Fibroblast of skin of left quadriceps (primary cell): ENCODE results near the gene GTF2I.
A peak's percentile ranks its signal among the peaks of the same experiment; 100 is the strongest.
"Not testable (repeated sequence)": the region's sequence is repeated elsewhere in the genome, so short reads cannot be mapped to it uniquely, and the experiment has no call there.

Source experiments
- DNase-seq, 2 experiments: peaks; one replicate each; pipeline ENCODE4 v3.0.0-alpha.2; 2013; ENCODE audit warnings: low read depth in 2 of 2

Gene GTF2I

DNA sequence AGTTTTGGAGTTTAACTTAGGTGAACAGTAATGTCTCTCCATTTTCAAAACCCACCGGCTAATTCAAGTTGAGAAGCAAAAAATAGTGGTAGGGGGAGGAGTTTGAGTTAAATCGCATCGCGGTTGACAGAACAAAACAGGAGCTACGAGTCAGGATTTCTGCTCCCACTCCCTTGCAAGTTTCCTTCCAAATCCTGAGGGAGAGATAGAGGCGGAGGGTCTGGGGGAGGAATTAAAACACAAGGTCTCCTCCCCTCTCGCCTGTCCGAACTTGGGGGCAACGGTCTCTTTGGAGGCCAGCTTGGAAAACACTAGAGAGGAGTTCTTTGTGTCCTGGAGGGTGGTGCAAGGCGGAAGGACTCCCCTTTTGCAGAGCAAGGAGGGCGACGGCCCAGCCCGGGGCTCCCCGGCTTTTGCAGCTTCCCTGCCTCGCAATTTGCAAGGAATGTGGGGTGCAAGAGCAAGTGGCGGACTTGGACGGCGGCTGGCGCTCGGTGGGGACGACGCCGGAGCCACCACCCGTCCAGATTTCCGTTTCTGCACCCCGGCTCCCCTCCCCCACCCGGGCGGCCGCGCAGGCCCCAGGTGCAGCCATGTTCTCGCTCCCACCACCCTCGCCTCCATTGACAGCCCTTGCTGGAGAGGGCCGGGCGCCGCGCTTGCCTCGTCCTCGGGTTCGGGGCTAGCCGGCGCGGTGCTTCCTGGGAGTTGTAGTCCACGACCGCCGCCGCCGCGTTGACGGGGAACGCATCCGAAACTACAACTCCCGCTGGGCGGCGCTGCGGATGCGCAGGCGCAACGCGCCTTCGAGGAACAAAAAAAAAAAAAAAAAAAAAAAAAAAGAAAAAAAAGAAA is 454 bp upstream of the GTF2I start:
- DNase-seq, result peak; percentile 96

DNA sequence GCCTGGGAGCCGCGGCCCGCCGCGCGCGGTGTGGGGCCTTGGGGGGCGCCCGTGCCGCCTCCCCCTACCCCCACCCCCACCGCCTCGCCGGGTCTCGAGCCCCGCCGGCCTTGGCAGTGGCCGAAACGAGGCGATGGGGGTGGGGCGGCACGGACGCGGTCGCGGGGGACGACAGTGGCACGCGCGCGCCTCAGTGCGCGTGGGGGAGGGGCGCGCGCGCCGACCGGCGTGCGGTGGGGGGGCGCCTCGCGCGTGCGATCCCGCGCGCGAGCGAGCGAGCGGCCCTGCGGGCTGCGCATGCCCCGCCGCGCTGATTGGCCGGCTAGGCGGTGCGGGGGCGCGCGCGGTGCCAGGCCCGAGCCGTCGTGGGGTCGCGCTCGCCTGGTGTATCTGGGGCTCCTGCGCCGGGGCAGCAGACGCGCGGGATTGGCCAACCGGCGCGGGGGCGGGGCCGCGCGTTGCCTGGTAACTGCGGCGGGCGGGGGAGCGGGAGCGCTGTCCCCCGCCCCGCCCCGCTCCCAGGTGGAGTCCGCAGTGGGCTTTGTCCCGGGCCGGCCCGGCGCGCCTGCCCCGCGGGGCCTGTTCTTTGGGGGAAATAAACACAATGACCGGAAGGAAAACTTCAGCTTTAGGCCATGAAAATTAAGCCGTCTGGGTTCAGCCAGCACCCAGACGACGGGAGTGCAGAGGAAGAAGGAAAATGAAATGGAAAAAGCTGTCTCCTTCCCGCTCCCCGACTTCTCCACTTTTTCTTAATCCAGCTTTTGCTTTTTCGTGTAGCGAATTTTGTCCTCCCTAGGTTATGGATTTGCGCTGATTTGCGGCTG is 873 bp downstream of the GTF2I start:
- peak; percentile 85 to 86 for DNase-seq

DNA sequence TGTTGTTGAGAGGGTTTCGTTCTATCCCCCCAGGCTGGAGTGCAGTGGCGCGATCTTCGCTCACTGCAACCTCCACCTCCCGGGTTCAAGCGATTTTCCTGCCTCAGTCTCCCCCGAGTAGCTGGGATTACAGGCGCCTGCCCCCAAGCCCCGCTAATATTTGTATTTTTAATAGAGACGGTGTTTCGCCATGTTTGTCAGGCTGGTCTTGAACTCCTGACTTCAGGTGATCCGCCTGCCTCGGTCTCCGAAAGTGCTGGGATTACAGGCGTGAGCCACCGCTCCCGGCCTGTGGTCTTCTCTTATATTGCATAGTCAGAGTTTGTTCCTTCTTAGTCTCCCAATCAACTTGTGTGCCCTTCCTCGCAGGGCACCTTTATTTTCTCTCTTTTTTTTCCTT is 2.7 kb downstream of the GTF2I start:
- DNase-seq, result not testable (repeated sequence)

DNA sequence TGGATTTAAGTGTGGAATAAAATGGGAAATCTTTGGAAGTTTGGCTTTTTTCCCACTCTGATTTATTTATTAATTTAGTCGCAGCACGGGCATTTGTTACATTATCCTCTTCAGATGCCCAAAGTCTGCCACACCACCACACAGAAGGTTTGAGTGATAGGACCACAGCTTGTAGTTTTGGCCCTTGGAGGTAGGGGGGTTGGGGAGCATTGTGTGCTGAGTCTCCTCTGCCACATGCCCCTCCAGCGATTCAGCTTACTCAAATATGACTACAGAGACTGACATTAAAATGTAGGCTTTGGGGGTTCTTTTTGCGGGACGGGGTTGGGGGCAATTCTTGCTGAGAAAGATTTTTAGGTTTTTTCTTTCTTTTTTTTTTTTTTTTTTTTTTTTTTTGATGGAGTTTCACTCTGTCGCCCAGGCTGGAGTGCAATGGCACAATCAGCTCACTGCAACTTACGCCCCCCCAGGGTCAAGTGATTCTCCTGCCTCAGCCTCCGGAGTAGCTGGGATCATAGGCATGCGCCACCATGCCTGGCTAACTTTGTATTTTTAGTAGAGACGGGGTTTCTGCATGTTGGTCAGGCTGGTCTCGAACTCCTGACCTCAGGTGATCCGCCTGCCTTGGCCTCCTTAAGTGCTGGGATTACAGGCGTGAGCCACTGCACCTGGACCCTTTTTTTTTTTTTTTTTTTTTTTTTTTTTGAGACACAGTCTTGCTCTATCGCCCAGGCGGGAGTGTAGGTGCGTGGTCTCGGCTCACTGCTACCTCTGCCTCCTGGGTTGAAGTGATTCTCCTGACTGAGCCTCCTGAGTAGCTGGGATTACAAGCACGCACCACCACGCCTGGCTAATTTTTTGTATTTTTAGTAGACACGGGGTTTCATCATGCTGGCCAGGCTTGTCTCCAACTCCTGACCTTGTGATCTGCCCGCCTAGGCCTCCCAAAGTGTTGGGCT is 4.6 kb downstream of the GTF2I start:
- DNase-seq, result not testable (repeated sequence)

DNA sequence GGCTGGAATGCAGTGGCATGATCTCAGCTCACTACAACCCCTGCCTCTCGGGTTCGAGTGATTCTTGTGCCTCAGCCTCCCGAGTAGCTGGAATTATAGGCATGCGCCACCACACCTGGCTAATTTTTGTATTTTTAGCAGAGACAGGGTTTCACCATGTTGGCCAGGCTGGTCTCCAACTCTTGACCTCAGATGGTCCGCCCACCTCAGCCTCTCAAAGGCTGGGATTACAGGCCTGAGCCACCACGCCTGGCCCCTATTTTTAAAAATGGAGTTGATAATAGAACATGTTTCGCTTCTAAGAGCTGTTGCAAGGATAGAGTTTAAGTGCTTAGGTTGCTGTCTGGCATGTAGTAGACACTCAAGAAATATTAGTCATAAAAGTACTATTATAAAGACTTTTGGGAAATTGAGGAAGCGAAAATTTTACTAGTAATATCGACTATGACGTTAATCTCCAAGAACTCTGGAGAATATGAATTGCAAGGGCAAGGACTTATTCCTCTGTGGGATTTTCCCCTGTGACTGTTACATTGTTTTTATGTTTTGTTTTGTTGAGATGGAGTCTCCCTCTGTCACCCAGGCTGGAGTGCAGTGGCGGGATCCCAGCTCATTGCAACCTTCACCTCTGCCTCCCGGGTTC is 7.9 kb downstream of the GTF2I start:
- no peak for DNase-seq

DNA sequence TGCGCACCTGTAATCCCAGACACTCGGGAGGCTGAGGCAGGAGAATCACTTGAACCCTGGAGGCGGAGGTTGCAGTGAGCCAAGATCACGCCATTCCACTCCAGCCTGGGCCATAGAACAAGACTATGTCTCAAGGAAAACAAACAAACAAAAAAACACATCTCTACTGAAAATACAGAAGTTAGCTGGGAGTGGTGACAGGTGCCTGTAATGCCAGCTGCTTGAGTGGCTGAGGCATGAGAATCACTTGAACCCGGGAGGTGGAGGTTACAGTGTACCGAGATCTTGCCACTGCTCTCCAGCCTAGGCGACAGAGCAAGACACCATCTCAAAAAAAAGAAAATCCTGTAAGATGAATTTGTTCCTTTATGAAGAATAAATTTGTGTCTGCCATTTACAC is 9.5 kb downstream of the GTF2I start:
- DNase-seq, result not testable (repeated sequence)

DNA sequence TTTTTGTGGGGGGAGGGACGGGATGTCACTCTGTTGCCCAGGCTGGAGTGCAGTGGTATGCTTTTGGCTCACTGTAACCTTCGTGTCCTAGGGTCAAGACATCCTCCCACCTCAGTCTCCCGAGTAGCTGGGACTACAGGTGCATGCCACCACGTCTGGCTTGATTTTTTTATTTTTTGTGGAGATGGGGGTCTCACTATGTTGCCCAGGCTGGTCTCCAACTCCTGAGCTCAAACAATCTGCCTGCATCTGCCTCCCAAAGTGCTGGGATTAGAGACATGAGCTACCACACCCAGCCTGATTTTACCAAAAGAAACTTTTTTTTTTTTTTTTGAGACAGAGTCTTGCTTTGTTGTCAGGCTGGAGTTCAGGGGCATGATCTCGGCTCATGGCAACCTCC is 10.0 kb downstream of the GTF2I start:
- DNase-seq, result not testable (repeated sequence)

DNA sequence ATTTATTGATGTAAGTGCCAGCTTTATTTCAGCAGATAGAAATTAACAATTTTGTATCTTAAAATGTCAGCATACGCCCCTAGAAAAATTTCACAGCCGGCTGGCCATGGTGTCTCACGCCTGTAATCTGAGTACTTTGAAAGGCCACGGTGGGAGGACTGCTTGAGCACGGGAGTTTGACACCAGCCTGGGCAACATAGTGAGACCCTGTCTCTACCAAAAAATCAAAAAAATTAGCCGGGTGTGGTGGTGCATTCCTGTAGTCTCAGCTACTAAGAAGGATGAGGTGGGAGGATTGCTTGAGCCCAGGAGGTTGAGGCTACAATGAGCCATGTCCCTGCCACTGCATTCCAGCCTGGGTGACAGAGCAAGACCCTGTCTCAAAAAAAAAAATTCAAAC is 14.1 kb downstream of the GTF2I start:
- DNase-seq, result no peak

DNA sequence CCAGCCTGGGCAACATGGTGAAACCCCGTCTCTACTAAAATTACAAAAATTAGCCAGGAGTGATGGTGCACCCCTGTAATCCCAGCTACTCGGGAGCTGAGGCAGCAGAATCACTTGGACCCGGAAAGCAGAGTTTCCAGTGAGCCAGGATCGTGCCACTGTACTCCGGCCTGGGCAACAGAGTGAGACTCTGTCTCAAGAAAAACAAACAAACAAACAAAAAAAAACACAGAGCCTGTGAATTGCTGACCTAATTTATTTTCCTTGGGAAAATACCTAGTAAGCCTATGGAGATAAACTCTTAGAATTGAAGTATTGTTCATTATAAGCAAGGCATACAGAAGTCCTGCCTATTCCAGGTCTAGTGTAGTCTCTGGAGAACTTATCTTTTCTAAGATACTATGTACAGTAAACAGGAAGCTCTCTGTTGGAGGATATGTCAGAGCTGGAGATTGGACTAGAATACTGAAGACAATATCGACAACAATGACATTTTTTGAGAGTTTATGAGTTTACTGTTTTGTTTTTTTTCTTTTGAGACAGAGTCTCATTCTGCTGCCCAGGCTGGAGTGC is 14.9 kb downstream of the GTF2I start:
- no peak for DNase-seq

DNA sequence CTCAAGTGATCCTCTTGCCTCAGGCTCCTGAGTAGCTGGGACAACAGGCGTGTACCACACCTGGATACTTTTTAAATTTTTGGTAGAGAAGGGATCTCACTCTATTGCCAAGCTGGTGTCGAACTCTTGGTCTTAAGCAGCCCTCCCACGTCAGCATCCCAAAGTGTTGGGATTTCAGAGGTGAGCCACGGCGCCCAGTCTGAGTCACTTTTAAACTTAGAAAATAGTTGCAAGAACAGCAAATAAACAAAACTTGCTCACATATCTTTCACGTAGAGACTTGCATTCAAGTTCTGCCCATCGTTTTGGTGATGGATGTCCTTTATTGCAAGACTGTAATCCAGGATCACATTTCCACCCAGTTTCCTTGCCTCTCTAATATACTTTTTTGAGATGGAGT is 16.6 kb downstream of the GTF2I start:
- no peak for DNase-seq

DNA sequence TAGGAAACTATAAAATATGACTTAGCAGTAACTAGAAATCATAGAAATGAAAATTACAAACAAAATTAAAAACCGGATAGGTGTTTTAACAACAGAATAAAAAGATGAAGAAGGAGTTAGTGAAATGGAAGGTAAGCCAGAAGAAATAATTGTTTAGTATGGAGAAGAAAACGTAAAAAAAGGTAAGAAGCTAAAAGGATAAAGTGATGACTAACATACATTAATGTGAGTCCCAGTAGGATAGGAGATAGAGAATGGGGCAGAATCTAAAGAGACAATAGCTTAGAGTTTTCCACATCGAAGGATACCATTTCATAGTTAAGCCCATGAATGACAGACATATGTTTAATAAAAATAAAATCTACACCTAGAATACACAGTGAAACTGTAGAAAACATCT is 25.3 kb downstream of the GTF2I start:
- DNase-seq, result no peak

DNA sequence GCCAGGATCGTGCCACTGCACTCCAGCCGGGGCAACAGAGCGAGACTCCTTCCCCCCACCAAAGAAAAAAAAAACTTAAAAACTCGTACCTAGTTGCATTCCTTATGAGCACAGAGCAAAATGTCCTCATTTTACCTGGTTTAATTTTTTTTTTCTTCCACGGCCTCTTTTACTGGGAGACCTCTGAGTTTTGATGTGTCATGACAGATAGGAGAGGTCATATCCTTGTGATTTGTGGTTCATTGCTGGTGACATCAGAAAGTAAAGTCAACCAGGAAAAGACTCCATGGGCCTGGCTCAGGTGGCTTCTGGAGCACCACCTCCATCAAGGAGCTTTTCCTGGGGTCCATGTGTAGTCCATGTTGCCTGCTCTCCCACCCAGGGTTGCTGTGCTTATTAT is 26.3 kb downstream of the GTF2I start:
- no peak for DNase-seq

DNA sequence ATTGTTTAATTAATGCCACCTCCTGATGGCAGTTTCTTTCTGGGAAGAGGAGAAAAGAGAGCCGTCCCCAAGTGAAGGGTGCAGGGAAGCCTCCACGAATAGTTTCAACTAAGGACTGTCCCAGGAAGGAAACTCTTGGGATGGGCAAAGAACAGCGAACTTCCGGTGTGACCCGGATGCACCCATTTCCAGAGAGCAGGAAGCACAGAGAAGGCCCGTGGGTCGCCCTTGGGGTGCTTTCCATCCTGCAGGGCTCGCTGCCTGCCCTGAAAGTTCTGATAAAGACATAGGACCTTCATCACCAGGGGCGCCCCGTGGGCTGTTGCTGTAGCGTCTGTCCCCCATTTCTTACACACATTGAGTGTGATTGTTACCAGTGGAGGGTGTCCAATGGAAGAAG is 27.0 kb downstream of the GTF2I start:
- no peak for DNase-seq

DNA sequence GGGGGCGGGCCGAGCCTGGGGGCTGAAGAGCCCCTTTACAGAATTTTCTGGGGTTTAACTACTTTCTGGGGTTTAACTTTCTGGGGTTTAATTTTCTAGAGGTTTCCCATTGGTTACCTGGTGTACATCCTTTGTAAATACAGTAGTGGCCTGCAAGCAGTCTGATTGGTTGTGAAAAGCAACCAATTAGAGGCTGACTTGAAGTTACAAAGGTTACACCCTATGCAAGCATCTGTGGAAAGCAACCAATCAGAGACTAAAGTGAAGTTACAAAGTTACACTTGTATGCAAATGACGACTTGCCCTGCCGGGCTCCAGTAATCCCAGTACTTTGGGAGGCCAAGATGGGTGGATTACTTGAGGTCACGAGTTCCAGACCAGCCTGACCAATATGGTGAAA is 27.4 kb downstream of the GTF2I start:
- no peak for DNase-seq

DNA sequence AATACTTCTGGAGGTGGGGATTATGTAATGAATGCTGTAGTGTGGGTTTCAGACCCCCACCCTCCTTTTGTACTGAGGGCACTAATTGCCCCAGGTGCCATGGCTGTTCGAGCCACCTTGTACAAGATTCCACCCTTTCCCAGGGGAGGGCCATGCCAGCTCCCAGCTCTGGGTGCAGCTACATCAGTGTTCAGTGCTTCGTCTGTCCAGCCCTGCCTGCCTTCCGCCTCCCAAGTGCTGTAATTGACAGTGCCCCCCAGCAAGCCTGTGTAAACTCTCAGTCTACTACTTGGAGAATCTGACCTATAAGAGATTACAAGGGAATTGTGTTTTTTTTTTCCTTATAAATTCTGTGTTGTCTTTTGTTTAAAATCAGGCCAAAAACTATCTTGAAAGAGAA is 33.0 kb downstream of the GTF2I start:
- DNase-seq, result no peak

DNA sequence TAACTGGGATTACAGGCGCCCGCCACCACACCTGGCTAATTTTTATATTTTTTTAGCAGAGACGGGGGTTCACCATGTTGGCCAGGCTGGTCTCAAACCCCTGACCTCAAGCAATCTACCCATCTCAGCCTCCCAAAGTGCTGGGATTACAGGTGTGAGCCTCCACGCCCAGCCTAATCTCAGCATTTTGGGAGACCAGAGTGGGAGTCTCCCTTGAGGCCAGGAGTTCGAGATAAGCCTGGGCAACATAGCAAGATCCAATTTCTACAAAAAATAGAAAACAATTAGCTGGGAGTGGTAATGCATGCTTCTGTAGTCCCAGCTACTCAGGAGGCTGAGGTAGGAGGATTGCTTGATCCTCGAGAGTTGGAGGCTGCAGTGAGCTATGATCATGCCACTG is 46.9 kb downstream of the GTF2I start:
- not testable (repeated sequence) for DNase-seq

DNA sequence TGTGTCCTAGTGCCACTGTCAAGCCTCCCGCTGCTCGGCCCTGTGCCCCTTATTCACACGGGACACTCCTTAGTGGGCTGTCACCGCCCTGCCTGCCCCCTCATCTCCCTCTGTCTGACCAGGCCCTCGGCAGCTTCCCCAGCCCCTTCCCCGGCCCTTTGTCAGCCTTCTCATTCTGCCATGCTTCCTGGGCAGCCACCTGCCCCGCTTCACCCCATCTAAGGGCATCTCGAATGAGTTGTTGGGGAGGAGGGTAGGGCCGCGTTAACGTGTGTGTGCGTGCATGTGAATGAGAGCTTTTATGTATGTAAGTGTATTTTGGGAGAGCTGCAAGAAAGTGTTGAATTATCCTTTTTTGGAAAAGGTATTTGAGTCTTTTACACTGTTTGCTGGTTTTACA is 49.7 kb downstream of the GTF2I start:
- no peak for DNase-seq

DNA sequence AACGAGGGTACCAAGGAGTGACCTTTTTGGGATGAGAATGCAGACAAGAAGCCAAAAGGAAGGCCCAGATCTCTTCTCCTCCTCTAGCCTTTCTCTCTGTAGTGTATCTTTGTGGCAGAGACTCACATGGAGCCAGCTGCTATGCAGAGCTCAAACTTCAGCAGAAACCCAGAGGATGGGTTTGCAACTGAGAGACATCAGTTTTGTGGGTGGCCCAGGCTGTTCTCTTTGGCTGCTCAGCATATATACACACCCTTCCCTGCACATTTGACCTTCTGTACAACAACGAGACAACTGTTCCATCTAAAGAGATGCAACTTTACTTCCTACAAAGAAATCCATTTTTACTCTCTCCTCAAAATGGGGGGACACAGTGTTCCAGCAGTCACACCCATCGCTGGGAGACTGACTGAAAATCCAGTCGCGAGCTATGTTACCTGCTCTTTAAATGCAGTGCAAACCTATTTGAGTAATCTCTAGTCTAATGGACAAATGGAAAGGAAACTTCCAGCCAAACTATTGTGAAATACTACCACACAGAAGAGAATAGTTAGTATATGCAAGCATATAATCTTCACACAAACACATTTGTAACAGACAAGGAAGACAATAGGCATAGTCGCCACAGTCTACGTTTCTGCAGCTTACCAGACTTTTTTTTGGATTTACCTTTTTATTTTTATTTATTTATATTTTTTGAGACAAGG is 51.2 kb downstream of the GTF2I start:
- DNase-seq, result no peak

DNA sequence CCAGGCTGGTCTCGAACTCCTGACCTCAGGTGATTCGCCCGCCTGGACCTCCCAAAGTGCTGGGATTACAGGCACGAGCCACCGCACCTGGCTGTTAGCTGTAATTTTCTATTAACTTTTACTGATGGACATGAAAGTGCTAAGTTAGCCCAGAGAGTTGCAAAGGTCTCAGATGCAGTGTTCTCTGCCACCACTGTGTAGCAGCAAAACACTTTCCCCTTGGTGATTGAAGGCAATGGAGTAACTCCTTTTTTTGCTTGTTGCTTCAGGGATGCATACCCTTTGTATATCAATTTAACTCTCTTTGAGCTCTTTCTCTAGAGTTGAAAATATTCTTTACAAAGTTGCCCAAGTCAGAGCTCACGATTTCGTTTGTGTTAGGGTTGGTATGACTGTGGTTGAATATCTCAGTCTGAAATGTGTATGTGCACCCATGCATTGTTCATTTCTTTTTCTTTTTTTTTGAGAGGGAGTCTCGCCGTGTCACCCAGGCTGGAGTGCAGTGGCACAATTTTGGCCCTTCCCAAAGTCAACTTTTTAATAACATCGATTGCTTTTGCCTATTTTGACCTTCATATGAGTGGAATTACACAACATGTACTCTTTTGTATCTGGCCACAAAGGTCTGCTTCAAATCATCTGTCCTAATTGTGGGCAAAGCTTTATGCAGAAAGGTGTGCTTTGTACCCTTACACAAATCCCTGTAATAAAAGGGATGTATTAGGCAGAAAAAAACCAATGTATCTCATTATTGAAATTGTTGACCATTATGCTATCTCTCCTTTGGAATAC is 52.6 kb downstream of the GTF2I start:
- no peak for DNase-seq

DNA sequence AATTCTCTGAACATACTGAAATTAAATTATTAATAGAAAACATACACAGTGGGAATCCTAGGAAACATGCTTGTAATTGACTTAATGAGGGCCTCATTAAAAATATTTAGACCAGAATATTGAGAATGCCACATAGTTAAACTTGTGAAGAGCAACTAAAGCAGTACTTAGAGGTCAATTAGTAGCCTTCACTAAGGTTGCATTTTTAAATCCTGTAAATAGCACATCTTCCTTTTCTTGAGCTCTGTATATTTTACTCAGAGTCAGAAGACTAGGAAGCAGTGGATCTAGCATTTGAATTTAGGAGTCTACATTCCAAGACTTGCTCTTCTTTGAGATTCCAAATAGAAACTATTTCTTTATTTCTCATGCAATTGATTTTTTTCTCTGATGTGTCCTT is 56.0 kb downstream of the GTF2I start:
- DNase-seq, result no peak
